Neuron (in vitro differentiated cells): ENCODE measurements around the gene P2RX6.
"Not testable (repeated sequence)": the region's sequence is repeated elsewhere in the genome, so short reads cannot be mapped to it uniquely, and the experiment has no call there.

ENCODE experiments used
- H2AFZ ChIP-seq: one replicate; pipeline ENCODE4 v1.6.1; 2013; ENCODE audit warnings: low read depth, mild to moderate bottlenecking, inconsistent platforms, low read length, moderate library complexity
- H3K27me3 ChIP-seq: one replicate; pipeline ENCODE4 v1.6.1; 2013; ENCODE audit warnings: low read length; ENCODE audit not compliant: insufficient read depth
- H3K36me3 ChIP-seq: one replicate; pipeline ENCODE4 v1.6.1; 2013; ENCODE audit warnings: low read length; ENCODE audit not compliant: insufficient read depth
- H3K4me1 ChIP-seq: one replicate; pipeline ENCODE4 v1.6.1; 2013; ENCODE audit warnings: low read length; ENCODE audit not compliant: insufficient read depth
- H3K4me3 ChIP-seq: 2 replicates; pipeline ENCODE4 v1.5.1; 2013; ENCODE audit warnings: mild to moderate bottlenecking, low read length, moderate library complexity
- H3K9me3 ChIP-seq: one replicate; pipeline ENCODE4 v1.6.1; 2013; ENCODE audit warnings: low read length

P2RX6 gene

DNA sequence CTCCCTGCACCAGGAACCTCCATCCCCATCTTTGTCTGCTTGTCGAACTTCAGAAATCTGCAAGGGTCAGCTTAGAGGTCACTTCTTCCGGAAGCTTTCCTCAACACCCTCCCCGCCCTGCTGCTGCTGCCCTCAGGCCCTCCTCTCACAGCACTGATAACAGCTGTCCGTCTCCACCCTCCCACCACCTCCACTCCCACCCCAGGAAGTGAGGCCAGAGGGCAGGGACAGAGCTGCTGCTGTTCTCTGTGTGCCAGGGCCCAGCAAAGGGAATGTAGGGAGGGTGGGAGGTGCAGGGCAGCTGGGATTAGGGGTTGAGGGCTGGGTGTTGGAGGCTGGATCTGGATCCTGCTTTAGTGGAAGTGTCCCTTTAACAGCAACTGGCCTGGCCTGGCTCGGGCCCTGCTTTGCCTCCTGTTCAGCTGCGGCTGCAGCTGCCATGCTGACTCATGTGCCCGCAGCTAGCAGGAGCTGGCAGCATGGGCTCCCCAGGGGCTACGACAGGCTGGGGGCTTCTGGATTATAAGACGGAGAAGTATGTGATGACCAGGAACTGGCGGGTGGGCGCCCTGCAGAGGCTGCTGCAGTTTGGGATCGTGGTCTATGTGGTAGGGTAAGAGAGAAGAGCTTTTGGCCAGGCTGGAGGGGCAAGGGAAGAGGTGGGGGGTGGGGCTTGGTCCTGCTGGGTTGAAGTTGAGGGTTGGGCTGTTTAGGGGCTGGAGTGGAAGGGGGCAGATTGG lies at the start of gene P2RX6:
Gene P2RX6 (plus strand): TSS at position 440 of the 740 bp plus-strand sequence. CDS start 10 bp downstream, at position 450.
- Histone ChIP-seq H3K36me3 (no peaks in the 10 kb centered on the region), H3K9me3 (no peaks in the 10 kb centered on the region), H3K27me3 (no peaks in the 10 kb centered on the region), H3K4me1 (peaks cover 30% of the 10 kb centered on the region), H3K4me3 (peak within 1 kb of the TSS; percentile 62), H2AFZ (peak within 1 kb of the TSS; percentile 66)

DNA sequence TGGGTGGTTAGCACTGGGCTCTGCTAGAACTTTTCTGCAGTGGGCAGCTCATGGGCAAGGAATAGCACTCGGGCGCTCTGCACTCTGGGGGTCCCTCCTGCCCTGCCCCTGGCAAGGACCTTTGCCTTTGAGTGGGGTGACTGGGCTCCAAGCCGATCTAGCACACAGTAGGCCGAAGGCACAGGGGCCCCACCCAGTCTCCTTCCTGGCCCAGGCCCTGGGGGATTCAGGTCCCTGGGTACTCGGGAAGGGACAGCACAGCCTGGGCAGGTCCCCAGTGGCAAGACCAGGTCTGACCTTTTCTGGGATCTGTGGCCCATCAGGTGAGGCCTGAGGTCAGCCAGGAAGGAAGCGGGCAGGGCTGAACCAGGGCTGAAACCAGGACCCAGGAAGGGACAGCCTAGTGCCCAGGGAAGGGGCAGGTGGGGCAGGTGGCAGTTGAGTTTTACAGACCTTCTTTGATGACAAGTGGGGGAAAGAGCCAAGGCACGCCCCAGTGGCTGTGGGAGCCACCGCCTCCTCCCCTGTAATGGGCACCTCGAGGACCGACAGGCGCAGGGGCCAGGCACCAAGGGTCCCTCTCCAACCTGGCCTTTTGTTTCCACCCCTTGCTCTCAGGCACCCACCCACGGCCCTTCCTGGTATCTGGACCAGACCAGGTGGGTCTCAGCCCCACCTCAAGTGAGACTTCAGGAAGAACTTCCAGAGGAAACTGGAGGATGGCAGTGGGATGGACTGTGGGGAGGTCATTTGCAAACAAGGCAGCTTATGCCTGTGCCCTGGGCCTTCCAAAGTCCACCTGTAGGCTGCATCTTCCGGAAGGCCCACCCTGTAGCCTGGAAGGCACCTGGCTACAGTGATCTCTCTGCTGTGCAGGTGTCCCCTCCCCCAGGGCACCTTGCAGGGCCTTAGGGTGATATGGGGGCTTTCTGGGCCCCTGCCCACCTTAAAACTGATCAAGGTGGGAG lies 48.8 kb upstream of the P2RX6 start:
- no peaks in the 10 kb centered on the region for H3K36me3 ChIP-seq
- H3K9me3 ChIP-seq, result no peaks in the 10 kb centered on the region
- H2AFZ ChIP-seq, result no peak overlapping the region
- H3K27me3 ChIP-seq, result peaks cover 35% of the 10 kb centered on the region
- H3K4me1 ChIP-seq, result peaks cover 26% of the 10 kb centered on the region
- H3K4me3 ChIP-seq, result no peak overlapping the region

DNA sequence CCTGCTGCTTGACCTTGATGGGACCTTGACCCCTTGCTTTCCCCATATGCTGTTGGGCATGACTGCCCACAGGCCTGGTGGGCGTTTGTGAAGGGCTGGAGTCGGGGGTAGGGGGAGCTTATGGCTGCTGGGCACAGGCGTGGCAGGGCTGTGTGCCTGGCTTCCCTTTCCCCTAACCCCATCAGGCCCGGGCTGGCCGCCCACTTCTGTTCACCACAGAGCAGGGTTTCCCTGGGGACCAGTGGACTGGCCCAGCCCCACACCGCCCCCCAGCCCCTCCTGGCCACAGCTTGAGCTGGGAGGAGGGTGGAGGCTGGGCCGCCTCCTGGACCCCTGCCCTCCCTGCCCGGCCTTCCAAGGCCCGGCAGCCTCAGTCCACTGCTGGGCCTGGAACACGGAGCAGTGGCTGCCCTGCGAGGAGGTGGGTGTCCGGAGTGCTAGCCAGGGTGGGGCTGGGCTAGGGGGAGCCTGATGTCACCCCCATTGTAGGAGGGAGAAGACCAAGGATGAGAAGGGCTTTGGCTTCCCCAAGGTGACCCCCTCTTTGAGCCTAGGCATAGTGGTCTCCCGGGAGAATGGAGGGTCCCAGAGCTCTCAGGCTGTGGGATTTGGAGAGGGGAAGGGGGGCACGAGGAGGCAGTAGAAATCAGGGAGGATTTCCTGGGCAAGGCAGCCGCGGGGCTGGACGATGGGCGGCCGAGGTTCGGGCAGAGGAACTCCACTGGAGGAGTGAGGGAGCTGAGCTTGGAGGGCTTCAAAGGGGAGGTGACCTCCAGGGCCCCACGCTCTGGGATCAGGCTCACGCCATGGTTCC lies 47.9 kb upstream of the P2RX6 start, which contains the start of gene AIFM3:
Gene AIFM3 (plus strand): TSS at position 373 of the 814 bp plus-strand sequence. CDS start 690 bp downstream, outside the sequence.
- Histone ChIP-seq H3K27me3 (peaks cover 35% of the 10 kb centered on the region), H2AFZ (no peak within 1 kb of the TSS), H3K4me3 (no peak within 1 kb of the TSS), H3K36me3 (no peaks in the 10 kb centered on the region), H3K9me3 (no peaks in the 10 kb centered on the region), H3K4me1 (peaks cover 34% of the 10 kb centered on the region)

DNA sequence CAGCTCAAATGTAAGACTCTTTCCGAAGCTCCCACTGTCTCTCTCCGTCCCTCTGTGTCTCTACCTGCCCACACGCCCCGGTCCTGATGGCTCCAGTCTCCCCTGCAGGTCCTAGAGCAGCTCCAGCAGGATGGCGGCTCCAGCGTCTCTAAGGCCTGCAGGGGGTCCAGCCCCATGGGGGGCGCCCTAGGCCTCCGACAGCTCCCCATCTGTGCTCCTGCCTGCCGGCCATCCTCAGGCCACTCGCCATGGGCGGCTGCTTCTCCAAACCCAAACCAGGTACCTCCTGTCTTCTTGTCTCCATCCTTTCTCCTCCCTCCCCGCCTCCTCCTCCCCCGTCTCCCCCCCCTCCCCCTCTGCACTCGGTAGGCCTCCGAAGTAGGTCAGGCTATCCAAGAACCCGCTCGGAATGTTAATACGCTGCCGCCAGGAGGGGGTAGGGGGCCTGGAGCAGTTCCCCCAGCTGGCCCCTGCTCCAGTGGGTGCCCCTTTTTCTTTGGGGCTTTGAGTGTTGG lies 47.2 kb upstream of the P2RX6 start:
- Histone ChIP-seq H3K4me1 (peaks cover 34% of the 10 kb centered on the region), H3K27me3 (peaks cover 31% of the 10 kb centered on the region), H3K36me3 (no peaks in the 10 kb centered on the region)

DNA sequence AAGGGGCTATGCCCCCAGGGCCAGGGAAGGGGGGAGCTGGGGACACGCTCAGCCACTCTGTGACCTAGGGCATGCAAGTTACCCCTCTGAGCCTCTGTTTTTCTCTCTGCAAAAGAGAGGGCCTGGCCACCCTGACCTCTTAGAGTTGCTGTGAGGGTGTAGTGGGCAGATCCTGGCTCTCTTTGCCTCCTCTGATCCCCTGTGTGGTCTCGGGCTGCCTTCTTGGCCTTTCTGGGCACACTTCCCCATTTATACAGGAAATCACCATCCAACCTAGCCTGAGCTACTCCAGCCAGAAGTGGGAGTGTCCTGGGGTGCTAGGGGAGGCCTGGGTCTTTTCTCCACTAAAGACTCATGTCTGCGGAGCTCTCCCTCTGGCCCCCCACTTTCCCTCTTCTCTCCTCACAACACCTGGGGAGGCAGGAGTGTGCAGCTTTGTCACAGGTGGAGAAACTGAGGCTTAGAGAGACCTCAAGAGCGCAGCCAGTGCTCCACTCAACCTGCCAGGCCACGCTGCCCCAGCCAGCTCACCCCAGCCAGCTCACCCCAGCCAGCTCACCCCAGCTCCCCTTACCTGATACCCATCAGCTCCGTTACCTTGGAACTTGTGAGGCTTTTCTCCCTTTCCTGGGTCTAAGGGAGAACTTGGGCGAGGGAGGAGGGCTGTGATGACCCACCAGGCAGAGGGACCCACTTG lies 46.5 kb upstream of the P2RX6 start:
- H3K36me3 ChIP-seq, result no peaks in the 10 kb centered on the region
- no peak overlapping the region for H3K4me3 ChIP-seq
- H3K9me3 ChIP-seq, result no peaks in the 10 kb centered on the region
- peaks cover 34% of the 10 kb centered on the region for H3K4me1 ChIP-seq
- no peak overlapping the region for H2AFZ ChIP-seq
- peaks cover 25% of the 10 kb centered on the region for H3K27me3 ChIP-seq

More for the DNA sequence above, 47.2 kb upstream of the P2RX6 start:
- Histone ChIP-seq H2AFZ (no peak overlapping the region), H3K9me3 (no peaks in the 10 kb centered on the region), H3K4me3 (no peak overlapping the region)

DNA sequence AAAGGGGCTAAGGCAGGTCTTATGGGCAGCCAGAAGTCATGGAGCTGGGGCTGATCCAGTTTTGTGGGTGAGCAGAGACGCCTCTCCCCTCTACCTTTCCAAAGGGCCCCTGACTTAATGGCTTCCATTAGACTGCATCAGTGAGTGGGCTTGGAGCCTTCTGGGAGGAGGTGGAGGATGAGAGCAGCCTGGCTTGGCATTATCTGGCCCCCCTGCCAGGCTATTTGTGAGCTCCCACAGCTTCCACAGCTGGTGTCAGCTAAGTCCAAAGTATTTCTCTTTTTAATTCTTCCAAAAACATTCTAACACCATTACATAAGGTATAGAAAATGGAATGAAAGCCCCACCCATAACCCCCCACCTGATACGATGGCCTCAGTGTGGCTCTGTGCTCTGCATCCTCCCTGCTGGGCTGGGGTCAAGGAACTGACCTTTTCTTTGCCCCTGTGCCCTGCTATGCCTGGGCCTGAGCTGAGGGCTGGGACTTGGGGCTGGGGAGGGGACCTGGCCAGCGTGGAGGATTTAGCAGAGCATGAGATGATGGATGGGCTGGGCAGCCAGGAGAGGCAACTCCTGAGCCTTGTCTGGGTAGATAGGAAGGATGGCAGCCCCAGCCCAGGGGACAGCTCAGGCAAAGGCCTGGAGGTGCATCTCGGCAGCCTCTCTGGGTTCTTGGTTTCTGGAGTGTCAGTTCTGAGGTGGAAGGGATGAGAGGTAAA lies 43.9 kb upstream of the P2RX6 start:
- H3K9me3 ChIP-seq, result no peaks in the 10 kb centered on the region
- H3K27me3 ChIP-seq, result peaks cover 2% of the 10 kb centered on the region
- no peak overlapping the region for H3K4me3 ChIP-seq
- no peaks in the 10 kb centered on the region for H3K36me3 ChIP-seq
- no peak overlapping the region for H2AFZ ChIP-seq
- H3K4me1 ChIP-seq, result peaks cover 27% of the 10 kb centered on the region

DNA sequence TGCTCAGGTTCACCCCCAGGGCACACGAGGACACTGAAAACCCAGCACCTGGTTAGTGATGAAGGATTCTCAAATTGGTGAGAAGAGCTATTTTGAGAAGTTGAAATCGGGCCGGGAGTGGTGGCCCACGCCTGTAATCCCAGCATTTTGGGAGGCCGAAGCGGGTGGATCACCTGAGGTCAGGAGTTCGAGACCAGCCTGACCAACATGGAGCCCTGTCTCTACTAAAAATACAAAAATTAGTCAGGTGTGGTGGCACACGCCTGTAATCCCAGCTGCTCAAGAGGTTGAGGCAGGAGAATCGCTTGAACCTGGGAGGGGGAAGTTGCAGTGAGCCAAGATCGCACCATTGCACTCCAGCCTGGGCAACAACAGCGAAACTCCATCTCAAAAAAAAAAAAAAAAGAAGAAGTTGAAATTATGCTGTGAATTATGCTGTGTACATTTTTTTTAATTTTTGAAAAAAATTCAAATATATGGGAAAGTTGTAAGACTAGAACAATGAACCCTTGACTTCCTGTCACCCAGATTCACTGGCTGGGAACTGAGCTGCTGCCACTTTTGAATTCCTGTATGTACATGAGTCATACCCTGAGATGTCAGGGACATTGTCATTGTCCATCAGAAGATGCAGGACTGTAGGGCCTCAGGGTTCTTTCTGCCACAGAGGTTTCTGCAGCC lies 42.8 kb upstream of the P2RX6 start:
- H3K27me3 ChIP-seq, H3K4me3 ChIP-seq, H2AFZ ChIP-seq, H3K36me3 ChIP-seq, H3K9me3 ChIP-seq: not testable (repeated sequence)
- peaks cover 25% of the 10 kb centered on the region for H3K4me1 ChIP-seq

DNA sequence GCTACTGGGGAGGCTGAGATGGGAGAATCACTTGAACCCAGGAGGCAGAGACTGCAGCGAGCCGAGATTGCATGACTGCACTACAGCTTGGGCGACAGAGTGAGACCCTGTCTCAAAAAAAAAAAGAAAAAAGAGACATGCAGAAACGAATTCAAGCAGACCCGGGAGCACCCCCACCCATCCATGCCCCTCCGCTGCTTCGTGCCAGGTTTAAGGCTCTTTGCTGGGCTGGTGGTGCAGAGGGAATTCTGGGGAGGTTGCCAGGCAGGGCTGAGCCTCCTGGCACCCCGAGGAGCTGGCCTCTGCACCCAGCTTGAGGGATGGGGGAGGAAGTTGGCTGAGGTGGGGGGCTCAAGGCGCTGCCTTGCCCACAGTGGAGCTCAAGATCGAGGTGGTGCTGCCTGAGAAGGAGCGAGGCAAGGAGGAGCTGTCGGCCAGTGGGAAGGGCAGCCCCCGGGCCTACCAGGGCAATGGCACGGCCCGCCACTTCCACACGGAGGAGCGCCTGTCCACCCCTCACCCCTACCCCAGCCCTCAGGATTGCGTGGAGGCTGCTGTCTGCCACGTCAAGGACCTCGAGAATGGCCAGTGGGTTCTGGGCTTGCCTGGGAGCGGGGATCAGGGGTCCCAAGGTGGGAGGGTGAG lies 41.9 kb upstream of the P2RX6 start:
- H3K9me3 ChIP-seq, result no peaks in the 10 kb centered on the region
- H3K4me1 ChIP-seq, result peaks cover 17% of the 10 kb centered on the region
- H3K27me3 ChIP-seq, result no peaks in the 10 kb centered on the region
- no peaks in the 10 kb centered on the region for H3K36me3 ChIP-seq
- no peak overlapping the region for H2AFZ ChIP-seq
- no peak overlapping the region for H3K4me3 ChIP-seq

DNA sequence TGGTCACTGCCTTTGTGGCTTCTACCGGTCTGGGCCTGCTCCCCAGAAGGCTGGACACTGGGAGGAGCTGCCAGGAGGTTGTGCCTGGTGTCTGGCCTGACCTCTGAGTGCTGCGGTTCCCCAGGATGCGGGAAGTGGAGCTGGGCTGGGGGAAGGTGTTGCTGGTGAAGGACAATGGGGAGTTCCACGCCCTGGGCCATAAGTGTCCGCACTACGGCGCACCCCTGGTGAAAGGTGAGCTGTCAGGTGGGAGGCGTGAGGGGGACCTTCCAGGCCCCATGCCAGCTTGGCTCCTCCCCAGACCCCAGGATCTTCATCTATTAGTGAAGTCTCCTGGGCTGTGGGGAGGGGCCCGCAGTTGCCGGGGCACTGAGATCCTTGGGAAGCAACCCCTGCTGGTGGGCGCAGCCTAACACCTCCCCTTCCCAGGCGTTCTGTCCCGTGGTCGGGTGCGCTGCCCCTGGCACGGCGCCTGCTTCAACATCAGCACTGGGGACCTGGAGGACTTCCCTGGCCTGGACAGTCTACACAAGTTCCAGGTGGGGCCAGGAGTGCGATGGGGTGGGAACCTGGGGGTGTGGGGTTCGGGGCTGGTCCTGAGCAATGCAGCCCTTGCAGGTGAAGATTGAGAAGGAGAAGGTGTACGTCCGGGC lies 41.2 kb upstream of the P2RX6 start:
- peaks cover 13% of the 10 kb centered on the region for H3K4me1 ChIP-seq
- H3K36me3 ChIP-seq, result no peaks in the 10 kb centered on the region
- H3K27me3 ChIP-seq, result no peaks in the 10 kb centered on the region
- no peak overlapping the region for H2AFZ ChIP-seq
- no peaks in the 10 kb centered on the region for H3K9me3 ChIP-seq
- no peak overlapping the region for H3K4me3 ChIP-seq

DNA sequence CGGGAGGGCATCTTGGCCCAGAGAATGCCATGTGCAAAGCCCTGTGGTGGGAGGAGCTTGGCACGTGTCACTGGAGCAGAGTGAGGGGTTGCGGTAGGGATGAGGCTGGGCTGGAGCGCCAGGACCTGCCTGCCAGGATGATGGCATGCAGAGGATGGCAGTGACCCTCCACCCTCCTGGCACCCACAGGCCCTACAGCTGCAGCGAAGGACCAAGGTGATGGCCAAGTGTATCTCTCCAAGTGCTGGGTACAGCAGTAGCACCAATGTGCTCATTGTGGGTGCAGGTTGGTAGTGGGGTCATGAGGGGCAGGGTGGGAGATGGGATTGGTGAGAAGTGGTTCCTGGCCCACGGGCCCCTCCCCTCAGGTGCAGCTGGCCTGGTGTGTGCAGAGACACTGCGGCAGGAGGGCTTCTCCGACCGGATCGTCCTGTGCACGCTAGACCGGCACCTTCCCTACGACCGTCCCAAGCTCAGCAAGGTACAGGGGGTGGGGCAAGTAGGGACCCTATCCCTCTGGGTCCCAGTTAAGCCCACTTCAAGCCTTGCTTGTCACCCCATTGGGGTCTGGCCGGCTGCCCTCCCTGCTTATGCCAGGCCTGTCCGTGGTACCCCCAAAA lies 40.5 kb upstream of the P2RX6 start:
- Histone ChIP-seq H3K4me1 (peaks cover 13% of the 10 kb centered on the region), H3K4me3 (no peak overlapping the region), H3K27me3 (no peaks in the 10 kb centered on the region), H2AFZ (no peak overlapping the region), H3K9me3 (no peaks in the 10 kb centered on the region), H3K36me3 (no peaks in the 10 kb centered on the region)
